Stimulated activated CD4-positive, alpha-beta T cell treated with anti-CD3 and anti-CD28 coated beads, Interleukin-4, amount 100 ng/mL, for 1 hour (primary cell): ENCODE measurements around the gene IL1A.
"Not testable (repeated sequence)": the region's sequence is repeated elsewhere in the genome, so short reads cannot be mapped to it uniquely, and the experiment has no call there.

ENCODE experiments used
- DNase-seq: peaks from one replicate; pipeline ENCODE4 v3.0.0-alpha.2; 2020

The IL1A gene

GRCh38 chr2:112784199-112785189 lies at the start of gene IL1A:
Gene IL1A (minus strand): TSS chr2:112784493. CDS start chr2:112783770, 723 bp downstream.
- no peak for DNase-seq

- no peak for DNase-seq
These were observed 49.7 kb upstream of the IL1A start for GRCh38 chr2:112833976-112834375.

- DNase-seq, result not testable (repeated sequence)
These were observed 49.3 kb upstream of the IL1A start for GRCh38 chr2:112833639-112833931.

- no peak for DNase-seq
These were observed 48.7 kb upstream of the IL1A start for GRCh38 chr2:112832841-112833638.

- DNase-seq, result no peak
These were observed 47.9 kb upstream of the IL1A start for GRCh38 chr2:112831946-112832840.

- DNase-seq, result no peak
These were observed 47.2 kb upstream of the IL1A start for GRCh38 chr2:112831513-112831845.

- DNase-seq, result no peak
These were observed 46.6 kb upstream of the IL1A start for GRCh38 chr2:112830682-112831512.

- no peak for DNase-seq
These were observed 45.8 kb upstream of the IL1A start for GRCh38 chr2:112829961-112830681.

GRCh38 chr2:112829101-112829960 lies 45.0 kb upstream of the IL1A start:
- DNase-seq, result no peak

GRCh38 chr2:112828251-112828691 lies 44.0 kb upstream of the IL1A start:
- DNase-seq, result no peak

GRCh38 chr2:112827604-112828185 lies 43.4 kb upstream of the IL1A start:
- no peak for DNase-seq

- no peak for DNase-seq
These were observed 42.7 kb upstream of the IL1A start for GRCh38 chr2:112827009-112827408.

GRCh38 chr2:112825706-112826105 lies 41.4 kb upstream of the IL1A start:
- no peak for DNase-seq

- no peak for DNase-seq
These were observed 40.4 kb upstream of the IL1A start for GRCh38 chr2:112824694-112825085.

GRCh38 chr2:112821682-112822081 lies 37.4 kb upstream of the IL1A start:
- DNase-seq, result no peak

- no peak for DNase-seq
These were observed 36.8 kb upstream of the IL1A start for GRCh38 chr2:112821142-112821541.

- DNase-seq, result no peak
These were observed 36.0 kb upstream of the IL1A start for GRCh38 chr2:112820343-112820742.

GRCh38 chr2:112819081-112819480 lies 34.8 kb upstream of the IL1A start:
- DNase-seq, result no peak

GRCh38 chr2:112818094-112818902 lies 34.0 kb upstream of the IL1A start:
- no peak for DNase-seq
